Skin of body (tissue), 2 donors: ENCODE results near the gene ZDHHC11B. TPM values are rescaled to one million over a fixed set of nuclear protein-coding genes. Genes with fewer than 3 reads are reported as not detected.
"Not testable (repeated sequence)": the region's sequence is repeated elsewhere in the genome, so short reads cannot be mapped to it uniquely, and the experiment has no call there.

ENCODE experiments used
- DNase-seq: peaks from one replicate; lab custom pipeline; 2025; lab: John Stamatoyannopoulos, UW
- total RNA-seq: library from RNA; depleted of rRNA; stranded (reverse); fragments of >200 nt; gene quantifications from one replicate; pipeline ENCODE4 v1.2.3, GENCODE V29; 2014

Gene ZDHHC11B
- total RNA-seq, 1 donor from 2014 or later = 0.89 TPM

DNA sequence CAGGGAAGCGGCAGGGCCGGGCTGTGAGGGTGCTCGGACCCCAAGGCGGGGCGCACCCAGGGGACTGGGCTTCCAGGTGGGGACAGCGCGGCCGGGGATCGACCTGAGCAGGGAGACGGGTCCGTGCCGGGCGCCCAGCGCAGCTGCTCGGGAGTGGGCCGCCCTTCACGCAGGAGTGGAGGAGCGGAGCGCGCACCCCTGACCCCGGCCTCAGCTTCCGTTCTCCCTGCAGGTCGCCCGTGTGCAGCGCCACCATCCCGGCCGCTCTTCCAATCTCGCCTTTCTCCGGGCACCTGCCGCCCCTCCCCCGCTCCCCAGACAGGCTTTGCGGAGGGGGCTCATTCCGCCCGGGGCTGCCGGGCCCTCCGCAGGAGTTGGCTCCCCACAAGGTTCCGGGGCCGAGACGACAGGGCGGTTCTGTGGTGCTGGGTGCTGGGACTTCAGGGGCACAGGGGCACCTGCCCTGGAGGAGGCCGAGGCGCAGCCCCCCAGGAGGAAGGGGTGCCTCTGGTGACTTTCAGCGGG lies 714 bp upstream of the ZDHHC11B start:
- DNase-seq = not testable (repeated sequence)

DNA sequence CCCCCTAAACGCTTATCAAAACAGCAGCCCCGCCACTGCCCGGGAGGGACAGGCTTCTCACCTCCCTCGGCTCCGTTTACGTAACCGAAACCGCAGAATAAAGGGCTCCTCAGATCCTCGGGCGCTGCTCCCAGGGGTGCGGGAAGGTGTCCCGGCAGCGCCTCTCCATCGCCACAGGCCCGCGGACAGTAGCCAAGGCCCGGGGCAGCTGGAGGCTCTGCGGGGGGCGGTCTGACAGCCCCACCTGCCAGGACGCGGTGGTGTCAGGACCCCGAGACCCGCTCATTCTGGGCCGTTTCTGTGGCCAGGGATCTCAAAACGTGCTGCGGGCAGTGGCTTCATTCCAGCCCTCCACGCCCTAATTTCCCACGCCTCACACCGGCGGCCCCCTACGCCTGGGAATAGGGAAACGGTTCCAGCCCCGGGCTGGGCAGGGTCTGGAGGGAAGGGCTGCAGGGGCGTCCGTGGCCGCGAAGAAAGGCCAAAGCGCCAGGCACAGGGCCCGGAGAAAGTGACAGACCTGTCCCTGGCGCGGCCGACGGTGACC lies 575 bp downstream of the ZDHHC11B start:
- DNase-seq = not testable (repeated sequence)

GRCh38 chr5:783049-783802 lies 1.3 kb downstream of the ZDHHC11B start:
- DNase-seq = not testable (repeated sequence)

- not testable (repeated sequence) for DNase-seq
Observed at GRCh38 chr5:782356-782755, 2.2 kb downstream of the ZDHHC11B start.

GRCh38 chr5:780571-780970 lies 4.0 kb downstream of the ZDHHC11B start:
- not testable (repeated sequence) for DNase-seq

DNA sequence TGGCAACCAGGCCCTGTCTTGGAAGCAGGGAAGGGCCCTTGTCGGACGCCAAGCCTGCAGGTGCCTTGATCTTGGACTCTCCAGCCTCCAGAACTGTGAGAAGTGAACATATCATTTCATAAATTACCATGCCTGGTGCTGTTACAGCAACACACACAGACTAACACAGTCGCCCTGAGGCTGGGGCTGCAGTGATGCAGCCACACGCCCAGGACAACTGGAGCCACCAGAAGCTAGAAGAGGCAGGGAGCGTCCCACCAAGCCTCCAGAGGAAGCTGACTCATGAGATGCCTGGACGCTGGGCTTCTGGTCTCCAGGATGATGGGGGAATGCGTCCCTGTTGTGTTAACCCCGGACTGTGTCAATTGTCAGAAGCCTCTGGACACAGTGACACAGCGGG lies 5.6 kb downstream of the ZDHHC11B start:
- not testable (repeated sequence) for DNase-seq

DNA sequence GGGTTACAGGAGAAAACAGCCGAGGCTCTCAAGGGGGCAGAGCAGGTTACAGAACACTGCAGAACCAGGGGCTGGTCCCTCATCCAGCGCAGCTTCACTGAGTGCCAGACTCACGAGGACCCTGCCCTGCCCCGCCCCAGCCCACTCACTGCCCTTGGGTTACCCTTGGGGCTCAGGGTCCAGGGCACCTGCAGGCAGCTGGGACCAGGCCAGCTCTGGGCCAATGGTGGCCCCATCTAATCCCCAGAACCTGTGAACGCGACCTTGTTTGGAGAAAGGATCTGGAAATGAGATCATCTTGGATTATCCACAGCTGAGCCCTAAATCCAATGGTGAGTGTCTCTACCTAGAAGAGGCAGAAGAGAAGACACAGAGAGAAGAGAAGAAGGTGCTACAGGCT lies 6.1 kb downstream of the ZDHHC11B start:
- not testable (repeated sequence) for DNase-seq

GRCh38 chr5:777756-778161 lies 6.8 kb downstream of the ZDHHC11B start:
- DNase-seq = no peak

GRCh38 chr5:776862-777711 lies 7.4 kb downstream of the ZDHHC11B start:
- no peak for DNase-seq

- DNase-seq = no peak
Observed at GRCh38 chr5:775961-776861, 8.3 kb downstream of the ZDHHC11B start.

DNA sequence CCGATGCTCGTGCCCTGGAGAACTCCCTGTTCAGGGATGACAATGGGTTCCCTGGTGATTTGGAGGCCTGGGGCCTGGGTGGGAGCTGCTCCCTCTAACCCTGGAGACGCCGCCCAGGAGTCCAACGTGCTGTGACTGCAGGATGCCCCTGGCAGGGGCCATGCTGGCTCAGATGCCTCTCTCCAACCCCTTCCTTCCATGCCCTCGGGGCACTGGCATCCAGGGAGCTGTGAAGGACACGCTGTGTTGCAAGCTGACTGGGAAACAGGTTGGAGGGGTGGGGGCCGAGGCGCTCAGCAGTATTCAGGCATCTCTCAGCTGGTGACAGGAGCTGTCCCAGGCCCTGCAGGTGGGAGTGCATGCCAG lies 9.0 kb downstream of the ZDHHC11B start:
- DNase-seq = not testable (repeated sequence)

DNA sequence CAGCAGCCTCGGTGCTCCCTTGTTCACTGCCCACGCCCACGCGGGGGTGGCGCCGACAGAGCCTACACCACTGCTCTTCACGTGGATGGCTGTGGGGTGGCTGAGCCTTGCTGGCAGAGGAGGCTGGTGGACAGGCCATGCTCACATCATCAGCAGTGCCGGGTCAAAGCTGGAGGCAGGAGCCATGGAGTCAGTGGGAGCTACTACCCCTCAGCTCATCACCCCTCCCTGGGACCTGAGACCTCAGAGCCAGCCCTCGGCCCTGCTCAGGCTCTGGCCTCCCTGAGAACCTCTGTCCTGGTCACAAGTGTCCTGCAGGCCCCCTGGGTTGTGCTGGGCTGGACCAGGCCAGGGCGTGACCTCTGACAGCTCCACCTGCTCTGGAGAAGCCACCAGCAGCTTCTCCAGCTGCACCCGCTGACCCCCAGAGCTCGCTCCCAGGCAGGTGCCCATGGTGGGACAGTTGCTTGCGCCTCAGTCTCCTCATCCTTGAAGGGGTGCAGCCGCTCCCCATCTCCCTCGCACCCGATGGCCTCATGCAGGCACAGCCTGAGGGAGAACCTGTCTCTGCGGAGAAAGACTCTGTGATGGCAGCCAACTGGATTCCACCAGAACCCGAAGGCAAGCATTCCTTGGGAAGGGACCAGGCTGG lies 9.5 kb downstream of the ZDHHC11B start:
- DNase-seq = not testable (repeated sequence)

DNA sequence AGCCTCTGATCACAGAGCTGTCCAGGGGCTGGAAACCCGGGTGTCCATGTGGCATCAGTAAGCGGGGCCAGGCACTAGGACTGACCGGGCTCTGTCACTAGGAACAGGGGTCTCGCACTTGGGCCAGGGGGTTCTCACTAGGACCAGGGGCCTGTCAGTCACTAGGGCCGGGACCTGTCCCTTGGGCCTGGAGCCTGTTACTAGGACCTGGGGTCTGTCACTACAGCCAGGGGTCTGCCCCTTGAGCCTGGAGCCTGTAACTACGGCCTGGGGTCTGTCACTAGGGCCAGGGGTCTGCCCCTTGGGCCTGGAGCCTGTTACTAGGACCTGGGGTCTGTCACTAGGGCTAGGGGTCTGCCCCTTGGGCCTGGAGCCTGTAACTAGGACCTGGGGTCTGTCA lies 10.2 kb downstream of the ZDHHC11B start:
- not testable (repeated sequence) for DNase-seq

GRCh38 chr5:773517-774264 lies 10.8 kb downstream of the ZDHHC11B start:
- no peak for DNase-seq

- DNase-seq = not testable (repeated sequence)
Observed at GRCh38 chr5:772931-773330, 11.6 kb downstream of the ZDHHC11B start.

- DNase-seq = not testable (repeated sequence)
Observed at GRCh38 chr5:772547-772890, 12.0 kb downstream of the ZDHHC11B start.

- DNase-seq = not testable (repeated sequence)
Observed at GRCh38 chr5:771841-772546, 12.5 kb downstream of the ZDHHC11B start.

GRCh38 chr5:771087-771781 lies 13.3 kb downstream of the ZDHHC11B start:
- not testable (repeated sequence) for DNase-seq
